Activated CD8-positive, alpha-beta memory T cell treated with anti-CD3 and anti-CD28 coated beads, Interleukin-2, amount 50 U/mL, for 24 hours (primary cell): ENCODE data around the gene PTH2R.
"Not testable (repeated sequence)": the region's sequence is repeated elsewhere in the genome, so short reads cannot be mapped to it uniquely, and the experiment has no call there.

Experiments
- DNase-seq: peaks from one replicate; pipeline ENCODE4 v3.0.0-alpha.2; 2020; ENCODE audit errors: extremely low read depth

The PTH2R gene

DNA sequence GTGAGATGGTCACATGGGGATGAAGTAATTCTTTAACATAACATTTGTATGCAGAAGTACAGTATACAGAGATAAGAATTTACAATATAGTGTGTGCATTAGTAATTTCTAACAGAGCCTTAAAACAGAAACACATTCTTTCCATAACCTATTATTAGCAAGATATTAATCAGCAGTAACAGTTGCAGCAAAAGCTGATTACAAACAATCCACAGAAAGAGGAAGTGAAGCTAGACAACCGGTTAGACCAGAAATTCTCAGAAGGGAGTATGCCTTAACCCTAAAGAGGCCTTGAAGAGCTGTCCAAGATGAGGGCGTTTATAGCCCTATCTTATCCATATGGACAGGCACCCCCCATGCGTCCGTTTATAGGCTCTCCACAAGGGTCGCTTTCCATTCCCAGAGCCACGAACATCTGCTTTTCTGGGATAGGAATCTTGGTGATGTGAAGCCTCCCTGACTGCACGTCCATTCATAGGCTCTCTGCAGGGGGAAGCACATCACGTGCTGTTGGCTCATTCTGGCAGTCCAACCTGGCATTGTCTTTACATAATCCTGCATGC, 75.9 kb downstream of the PTH2R start:
- DNase-seq: not testable (repeated sequence)

- DNase-seq: no peak
These were observed 78.8 kb downstream of the PTH2R start for GRCh38 chr2:208485390-208485789.

DNA sequence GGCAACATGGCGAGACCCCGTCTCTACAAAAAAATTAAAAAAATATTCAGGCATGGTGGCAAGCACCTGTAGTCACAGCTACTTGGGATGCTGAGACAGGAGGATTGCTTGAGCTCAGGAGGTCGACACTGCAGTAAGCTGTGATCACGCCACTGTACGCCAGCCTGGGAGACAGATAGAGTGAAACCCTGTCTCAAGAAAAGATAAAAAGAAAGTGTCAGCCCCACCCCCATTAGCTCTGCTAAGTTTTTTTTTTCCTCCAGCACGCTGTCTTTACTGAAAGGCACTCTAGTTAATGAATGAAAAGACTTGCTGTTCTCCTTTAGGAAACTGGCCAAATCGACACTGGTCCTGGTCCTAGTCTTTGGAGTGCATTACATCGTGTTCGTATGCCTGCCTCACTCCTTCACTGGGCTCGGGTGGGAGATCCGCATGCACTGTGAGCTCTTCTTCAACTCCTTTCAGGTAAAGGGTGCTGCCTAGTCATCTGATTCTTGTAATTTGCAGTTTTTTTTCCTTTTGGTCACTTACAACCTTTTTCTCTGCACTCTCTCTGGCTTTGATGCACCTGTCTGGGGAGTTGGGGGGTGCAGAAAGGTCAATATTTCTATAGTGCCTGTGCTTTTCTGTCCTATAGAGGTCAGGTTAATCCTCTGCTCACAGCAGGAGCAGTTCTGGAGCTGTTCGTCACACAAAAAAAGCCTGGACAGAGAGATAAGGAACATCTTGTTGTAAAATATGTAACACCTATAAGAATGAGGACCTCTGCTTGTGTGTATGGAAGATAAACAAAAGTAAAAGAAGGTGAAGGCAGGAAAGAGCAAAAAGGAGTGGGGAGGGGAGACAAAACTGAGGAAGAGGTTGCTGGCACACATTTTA, 82.3 kb downstream of the PTH2R start:
- no peak for DNase-seq

- DNase-seq: no peak
These were observed 83.1 kb downstream of the PTH2R start for GRCh38 chr2:208489687-208490086.

DNA sequence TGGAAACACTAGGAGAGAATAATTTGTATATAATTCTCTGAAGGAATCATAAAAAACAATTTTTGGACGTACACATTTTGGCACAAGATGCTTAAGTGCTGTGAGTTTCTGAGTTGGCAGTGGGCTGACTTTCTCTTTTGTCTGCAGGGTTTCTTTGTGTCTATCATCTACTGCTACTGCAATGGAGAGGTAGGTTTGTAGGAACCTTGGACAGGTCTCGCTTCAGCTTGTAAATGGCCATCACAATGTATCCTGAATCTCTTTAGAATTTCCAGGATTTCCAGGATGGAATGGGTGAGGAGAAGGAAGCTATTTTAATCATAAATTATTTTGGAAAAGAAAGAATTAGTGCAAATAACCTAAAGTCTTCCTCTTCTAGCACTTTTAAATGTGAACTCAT, 83.9 kb downstream of the PTH2R start:
- DNase-seq: no peak

DNA sequence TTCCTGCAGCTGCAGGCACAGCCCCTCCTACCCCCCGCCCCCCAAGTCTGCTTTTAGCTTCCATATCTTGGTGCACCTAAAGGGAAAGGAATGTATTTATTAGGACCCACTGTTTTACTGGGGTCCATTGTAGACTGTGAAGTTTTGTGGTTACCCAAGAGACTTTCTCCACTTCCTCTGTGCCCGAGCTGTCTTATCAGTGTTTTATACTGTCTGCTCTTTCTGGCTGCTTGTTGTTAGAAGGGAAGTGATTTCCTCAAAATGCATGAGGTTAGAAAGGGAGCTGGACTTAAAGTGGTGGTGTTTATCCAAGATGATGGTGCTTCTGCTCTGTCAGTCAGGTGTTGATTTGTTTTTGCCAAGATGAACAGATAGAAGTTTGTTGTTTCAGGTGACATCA, 85.0 kb downstream of the PTH2R start:
- DNase-seq: no peak

DNA sequence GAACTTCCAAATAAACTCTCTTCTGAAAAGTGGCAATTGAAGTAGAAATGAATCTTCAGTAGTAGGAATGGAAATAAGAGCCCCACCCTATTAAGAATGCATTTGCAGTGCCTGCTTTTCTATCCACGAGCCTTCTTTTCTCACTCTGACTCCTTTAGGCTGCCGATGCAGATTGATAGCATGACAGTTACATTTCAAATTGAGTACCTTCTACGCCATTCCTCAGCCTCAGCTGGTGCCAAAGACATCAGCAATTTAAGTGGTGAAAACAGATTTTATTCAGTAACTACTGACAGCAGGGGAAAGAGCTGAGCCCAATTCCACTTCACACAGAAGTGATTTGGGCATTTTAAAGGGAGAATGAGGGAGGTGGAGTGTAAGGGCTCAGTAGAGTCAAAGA, 85.5 kb downstream of the PTH2R start:
- no peak for DNase-seq

DNA sequence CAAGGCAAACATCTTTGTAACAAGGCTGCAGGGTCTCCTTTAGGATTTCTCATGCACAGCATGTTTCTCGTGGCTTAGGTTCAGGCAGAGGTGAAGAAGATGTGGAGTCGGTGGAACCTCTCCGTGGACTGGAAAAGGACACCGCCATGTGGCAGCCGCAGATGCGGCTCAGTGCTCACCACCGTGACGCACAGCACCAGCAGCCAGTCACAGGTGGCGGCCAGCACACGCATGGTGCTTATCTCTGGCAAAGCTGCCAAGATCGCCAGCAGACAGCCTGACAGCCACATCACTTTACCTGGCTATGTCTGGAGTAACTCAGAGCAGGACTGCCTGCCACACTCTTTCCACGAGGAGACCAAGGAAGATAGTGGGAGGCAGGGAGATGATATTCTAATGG, 86.6 kb downstream of the PTH2R start:
- no peak for DNase-seq

GRCh38 chr2:208496129-208496528, 89.5 kb downstream of the PTH2R start:
- no peak for DNase-seq

DNA sequence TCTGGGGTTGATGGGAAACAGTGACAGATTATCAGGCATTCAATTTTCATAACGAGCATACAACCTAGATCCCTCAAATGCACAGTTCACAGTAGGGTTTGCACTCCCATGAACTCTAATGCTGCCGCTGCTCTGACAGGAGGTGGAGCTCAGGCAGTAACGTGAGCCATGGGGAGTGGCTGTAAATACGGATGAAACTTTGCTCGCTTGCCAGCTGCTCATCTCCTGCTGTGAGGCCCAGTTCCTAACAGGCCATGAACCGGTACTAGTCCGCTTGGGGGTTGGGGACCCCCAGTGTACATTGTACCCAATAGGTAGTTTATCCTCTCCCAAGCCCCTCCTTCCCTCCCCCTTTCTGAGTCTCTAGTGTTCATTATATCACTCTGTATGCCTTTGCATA, 94.6 kb downstream of the PTH2R start:
- DNase-seq: no peak

GRCh38 chr2:208502288-208502687, 95.7 kb downstream of the PTH2R start:
- DNase-seq: no peak

- DNase-seq: not testable (repeated sequence)
These were observed 98.8 kb downstream of the PTH2R start for GRCh38 chr2:208505365-208505764.

DNA sequence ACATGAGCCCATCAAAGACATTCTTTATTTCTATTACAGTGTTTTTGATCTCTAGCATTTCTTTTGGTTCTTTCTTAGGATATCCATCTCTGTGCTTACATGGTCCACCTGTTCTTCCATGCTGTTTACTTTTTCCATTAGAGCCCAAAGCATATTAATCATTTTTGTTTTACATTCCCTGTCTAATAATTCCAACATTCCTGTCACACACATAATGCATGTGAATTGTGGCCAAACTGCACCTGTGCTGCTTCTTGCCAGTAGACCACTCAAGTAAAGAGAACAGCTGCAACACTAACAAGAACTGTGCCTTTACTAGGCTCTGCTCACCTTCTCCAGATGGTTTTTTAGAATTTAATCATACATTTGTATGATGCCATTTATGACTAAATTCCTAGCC, 103.0 kb downstream of the PTH2R start:
- DNase-seq: no peak

GRCh38 chr2:208511016-208511415, 104.4 kb downstream of the PTH2R start:
- no peak for DNase-seq

DNA sequence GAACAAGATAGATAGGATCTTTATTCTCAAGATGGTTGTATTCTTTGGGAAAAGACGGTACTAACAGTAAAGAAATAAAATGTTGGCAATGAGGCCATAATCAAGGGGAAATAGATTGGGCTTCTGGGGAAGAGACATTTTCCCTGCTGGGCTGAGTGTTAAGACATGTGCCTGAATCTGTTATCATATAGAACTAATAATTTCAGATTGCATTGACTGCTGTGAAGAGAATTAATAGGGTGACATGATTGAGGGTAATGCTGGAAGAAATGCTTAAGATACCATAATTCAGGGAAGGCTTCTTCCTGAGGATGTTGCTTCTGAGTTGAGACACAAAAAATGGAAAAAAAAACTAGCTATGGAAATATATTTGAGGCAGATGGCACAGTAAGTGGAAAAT, 105.0 kb downstream of the PTH2R start:
- no peak for DNase-seq

DNA sequence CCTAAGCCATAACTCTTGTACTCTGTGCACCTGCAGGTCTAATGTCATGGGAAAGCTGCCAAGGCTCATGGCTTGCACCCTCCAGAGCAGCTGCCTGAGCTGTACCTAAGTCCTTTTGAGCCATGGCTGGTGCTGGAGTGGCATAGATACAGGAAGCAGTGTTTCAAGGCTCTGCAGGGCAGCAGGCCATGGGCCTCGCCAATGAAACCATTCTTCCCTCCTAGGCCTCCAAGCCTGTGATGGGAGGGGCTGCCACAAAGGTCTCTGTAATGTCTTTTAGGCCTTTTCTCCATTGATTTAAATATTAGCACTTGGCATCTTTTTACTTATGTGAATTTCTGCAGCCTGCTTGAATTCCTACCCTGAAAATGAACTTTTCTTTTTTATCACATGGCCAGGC, 108.5 kb downstream of the PTH2R start:
- DNase-seq: no peak

GRCh38 chr2:208523069-208523468, 116.5 kb downstream of the PTH2R start:
- not testable (repeated sequence) for DNase-seq

DNA sequence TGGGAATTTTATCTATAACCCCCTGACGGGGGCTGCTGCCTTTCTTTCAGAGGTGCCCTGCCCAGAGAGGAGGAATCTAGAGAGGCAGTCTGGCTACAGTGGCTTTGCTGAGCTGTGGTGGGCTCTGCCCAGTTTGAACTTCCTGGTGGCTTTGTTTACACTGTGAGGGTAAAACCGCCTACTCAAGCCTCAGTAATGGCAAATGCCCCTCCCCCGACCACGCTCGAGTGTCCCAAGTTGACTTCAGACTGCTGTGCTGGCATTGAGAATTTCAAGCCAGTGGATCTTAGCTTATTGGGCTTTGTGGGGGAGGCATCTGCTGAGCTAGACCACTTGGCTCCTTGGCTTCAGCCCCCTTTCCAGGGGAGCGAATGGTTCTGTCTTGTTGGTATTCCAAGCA, 118.6 kb downstream of the PTH2R start:
- not testable (repeated sequence) for DNase-seq

- no peak for DNase-seq
These were observed 123.2 kb downstream of the PTH2R start for GRCh38 chr2:208529796-208530195.

DNA sequence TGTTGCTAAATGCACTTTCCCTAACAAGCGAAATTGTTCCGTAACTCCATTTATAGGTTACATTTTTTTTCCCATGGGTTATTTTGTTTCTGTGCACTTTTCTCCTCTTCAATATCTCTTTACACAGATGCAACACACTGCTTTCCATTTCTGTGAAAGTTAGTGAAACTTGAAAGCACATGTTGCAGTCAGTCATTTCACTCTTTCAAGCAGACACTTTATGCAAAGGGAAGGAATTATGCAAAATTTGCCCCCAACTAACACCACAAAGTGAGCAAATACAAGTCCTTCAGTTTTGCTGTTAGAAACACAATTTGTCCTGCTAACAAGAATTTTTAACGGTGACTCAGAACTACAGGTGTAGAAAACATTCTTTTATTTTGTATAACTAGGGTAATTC, 124.8 kb downstream of the PTH2R start:
- no peak for DNase-seq

- DNase-seq: not testable (repeated sequence)
These were observed 129.0 kb downstream of the PTH2R start for GRCh38 chr2:208535578-208535977.

- DNase-seq: no peak
These were observed 134.9 kb downstream of the PTH2R start for GRCh38 chr2:208541461-208541988.

- DNase-seq: no peak
These were observed 135.4 kb downstream of the PTH2R start for GRCh38 chr2:208541989-208542464.
